HG02885 (cell line): ENCODE measurements around the gene OGFOD3.
"Not testable (repeated sequence)": the region's sequence is repeated elsewhere in the genome, so short reads cannot be mapped to it uniquely, and the experiment has no call there.

Source experiments
- ATAC-seq: cut with Tn5 transposase; IDR thresholded peaks from one replicate; pipeline ENCODE4 v1.9.1; 2021; ENCODE audit warnings: mild to moderate bottlenecking; ENCODE audit not compliant: unreplicated experiment, poor library complexity

The OGFOD3 gene

DNA sequence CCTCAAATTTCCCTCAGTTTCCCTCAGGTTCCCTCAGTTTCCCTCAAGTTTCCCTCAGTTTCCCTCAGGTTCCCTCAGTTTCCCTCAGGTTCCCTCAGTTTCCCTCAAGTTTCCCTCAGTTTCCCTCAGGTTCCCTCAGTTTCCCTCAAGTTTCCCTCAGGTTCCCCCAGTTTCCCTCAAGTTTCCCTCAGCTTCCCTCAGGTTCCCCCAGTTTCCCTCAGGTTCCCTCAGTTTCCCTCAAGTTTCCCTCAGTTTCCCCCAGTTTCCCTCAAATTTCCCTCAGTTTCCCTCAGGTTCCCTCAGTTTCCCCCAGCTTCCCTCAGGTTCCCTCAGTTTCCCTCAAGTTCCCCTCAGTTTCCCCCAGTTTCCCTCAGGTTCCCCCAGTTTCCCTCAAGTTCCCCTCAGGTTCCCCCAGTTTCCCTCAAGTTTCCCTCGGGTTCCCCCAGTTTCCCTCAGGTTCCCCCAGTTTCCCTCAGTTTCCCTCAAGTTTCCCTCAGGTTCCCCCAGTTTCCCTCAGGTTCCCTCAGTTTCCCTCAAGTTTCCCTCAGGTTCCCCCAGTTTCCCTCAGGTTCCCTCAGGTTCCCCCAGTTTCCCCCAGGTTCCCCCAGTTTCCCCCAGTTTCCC is 58.8 kb downstream of the OGFOD3 start:
- not testable (repeated sequence) for ATAC-seq

DNA sequence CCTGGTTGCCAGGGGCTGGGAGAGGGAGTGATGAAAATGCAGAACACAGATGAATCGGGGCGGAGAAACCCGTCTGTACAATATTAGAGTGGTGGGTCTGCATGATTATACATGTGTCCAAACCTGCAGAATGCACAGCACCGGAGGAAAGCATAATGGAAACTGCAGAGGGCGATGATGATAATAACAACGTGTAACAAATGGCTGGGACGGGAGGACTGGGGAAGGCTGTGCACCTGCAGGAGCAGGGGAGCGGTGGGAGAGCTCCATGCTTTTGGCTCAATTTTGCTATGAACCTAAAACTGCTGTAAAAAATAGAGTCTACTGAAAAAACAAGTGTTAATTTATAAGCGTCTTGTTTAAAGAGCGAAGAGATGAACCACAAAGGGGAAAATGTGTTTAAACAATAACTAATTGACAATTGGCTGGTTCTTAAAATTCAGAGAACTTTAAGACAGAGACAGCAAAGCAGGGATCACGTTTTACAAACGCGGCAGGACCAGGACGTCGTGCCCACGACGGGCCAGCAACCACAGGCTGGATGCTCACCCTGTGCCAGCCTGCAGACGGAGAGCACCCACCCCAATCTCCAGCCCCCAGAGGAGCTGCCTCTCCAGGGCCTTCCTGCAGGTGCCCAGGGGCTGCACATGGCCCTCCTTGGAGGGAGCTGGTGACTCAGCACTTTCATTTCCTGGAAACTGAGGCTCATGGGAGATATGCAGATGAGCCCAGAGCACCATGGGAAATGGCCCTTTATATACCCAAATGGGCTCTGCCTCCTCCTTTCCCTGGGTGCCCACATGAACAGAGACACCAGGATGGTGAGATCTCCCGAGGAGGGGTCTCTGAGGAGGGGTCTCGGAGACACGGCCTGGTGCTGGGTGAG is 59.7 kb downstream of the OGFOD3 start, which contains the start of gene TEX19:
Gene TEX19 (plus strand): TSS at position 783 of the 886 bp plus-strand sequence. CDS start 2,904 bp downstream, outside the sequence.
- ATAC-seq = no peak

DNA sequence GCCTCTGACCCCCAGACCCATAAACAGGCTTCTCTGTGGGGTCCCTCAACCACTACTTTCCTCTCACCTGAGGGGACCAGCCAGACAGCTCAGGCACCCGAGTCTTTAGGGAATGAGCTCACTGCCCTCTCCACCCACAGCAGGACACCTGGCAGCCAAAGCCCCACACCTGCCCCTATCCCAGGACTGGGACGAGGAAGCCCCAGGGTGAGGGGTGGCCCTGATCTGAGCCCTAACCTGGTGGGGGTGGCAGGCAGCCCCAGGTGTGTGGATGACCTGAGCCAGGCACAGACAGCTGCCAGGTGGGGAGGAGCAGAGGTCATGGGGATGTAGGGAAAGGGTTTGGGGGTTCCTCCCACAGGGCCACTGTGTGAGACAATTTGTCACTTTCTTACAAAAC is 61.0 kb downstream of the OGFOD3 start:
- ATAC-seq = no peak

DNA sequence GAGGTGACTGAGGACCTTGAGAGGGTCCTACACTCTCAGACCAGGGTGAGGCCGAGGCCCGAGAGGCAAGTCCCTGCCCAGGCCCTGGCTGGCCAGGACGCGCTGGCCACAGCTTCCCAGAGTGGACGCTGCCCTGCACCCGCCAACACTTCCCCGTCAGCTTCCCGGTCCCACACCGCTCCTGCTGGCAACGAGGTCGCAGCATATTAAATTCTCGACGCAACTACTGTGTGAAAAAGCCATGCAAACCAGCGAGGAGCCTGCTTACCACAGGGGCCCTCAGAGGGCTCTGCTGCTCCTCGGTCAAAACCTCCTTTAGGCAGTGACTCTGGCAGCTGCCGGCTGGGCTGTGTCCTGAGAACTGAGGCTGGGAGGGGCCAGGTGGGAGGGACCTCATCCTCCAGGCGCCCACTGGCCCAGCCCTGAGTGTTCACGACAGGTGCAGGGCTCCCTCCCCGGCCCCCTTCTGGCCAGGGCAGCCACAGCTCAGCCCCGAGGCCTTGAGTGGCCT is 61.5 kb downstream of the OGFOD3 start:
- no peak for ATAC-seq

GRCh38 chr17:82355770-82356427 is 62.5 kb downstream of the OGFOD3 start:
- ATAC-seq = no peak

- ATAC-seq = no peak
These were observed 63.5 kb downstream of the OGFOD3 start for GRCh38 chr17:82354804-82355308.

- ATAC-seq = no peak
These were observed 64.9 kb downstream of the OGFOD3 start for GRCh38 chr17:82353484-82353883.

GRCh38 chr17:82351713-82352488 is 66.5 kb downstream of the OGFOD3 start:
- ATAC-seq = peak; percentile 40

DNA sequence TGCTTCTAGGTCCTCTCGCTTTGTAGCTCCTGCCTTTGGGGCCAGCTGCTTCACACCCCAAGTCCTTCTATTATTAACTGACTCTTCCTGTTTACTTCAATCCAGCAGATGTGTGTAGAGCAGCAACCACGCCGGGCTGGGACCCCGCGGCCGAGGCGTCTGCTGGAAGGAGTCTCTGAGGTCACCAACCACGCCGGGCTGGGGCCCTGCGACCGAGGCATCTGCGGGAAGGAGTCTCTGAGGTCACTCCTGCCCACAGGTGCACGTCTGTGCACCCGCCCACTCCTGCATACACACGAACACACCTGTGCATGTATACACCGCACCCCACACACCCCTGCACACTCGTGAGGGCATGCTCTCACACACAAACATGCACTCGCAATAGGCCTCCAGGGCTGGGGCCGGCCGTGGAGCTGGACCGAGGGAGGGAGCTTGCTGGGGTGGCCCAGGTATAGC is 67.1 kb downstream of the OGFOD3 start:
- no peak for ATAC-seq

GRCh38 chr17:82350182-82351030 is 68.0 kb downstream of the OGFOD3 start:
- no peak for ATAC-seq

- ATAC-seq = no peak
These were observed 69.1 kb downstream of the OGFOD3 start for GRCh38 chr17:82349287-82349701.

- ATAC-seq = no peak
These were observed 69.5 kb downstream of the OGFOD3 start for GRCh38 chr17:82348866-82349265.

DNA sequence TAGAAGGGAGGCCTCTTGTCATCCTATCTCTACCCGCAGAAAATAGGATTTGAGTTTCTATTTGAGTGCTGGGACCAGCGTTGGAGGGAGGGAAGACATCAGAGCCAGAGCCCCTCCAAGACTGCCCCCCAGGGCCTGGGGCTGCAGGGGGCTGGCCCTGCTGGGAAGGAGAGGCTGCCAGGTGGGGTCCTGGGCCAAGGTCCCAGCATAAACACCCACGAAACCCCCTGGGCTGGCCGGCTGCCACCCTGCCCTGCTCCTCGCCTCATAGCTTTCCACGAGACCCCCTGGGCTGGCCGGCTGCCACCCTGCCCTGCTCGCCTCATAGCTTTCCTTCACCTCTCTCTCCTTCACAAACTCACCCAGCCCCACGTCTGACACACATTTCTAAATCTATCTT is 70.0 kb downstream of the OGFOD3 start:
- ATAC-seq = no peak

- ATAC-seq = not testable (repeated sequence)
These were observed 70.4 kb downstream of the OGFOD3 start for GRCh38 chr17:82347994-82348393.

GRCh38 chr17:82346342-82347300 is 71.8 kb downstream of the OGFOD3 start:
- no peak for ATAC-seq

DNA sequence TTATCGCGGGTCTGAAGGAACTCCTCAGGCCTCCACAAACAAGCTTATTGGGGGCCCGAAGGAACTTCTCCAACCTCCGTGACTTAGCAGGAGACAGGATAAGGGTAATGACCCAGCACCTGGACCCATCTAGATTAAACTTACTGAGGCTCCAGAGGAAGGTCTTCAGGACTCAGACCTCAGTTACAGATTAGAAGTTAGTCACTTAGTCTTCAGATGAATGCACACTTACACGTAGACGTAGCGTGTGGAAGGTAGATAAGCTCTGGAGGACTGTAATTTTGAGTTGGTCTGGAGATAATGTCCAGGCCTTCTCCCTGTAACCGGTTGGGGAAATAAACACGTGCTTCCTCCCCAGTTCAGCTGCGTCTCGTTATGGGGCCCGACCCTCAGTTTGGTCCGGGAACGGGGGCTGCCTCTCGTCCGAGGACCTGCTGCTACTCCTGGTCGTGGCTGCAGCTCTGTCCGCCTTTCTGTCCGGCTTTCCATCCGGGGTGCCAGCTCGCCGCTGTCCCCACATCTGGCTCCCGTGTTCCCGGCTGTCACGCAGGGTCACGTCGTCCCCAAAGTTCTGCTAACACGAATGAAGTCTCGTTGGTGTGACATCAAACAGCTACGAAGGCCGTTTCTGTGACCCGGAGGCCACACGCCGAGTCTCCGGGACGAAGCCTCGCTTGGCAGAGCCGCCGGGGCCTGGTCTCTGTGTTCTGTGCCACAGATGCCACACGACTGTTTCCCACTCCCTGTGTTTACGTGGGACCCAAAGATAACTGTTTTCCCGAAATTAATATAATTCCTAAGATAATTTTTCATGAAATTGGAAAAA is 73.0 kb downstream of the OGFOD3 start:
- no peak for ATAC-seq
